Measurements from ENCODE around the gene RNF144A. TPM values are rescaled to one million over a fixed set of nuclear protein-coding genes. Genes with fewer than 3 reads are reported as not detected.

The RNF144A gene
- total and polyA plus RNA-seq, 2 experiments from 2014 or later, result 2.8 to 14.7 TPM

GRCh38 chr2:7012141-7012764 is 95.0 kb downstream of the RNF144A start:
- Histone ChIP-seq H2AFZ (no peak overlapping the region), H3K9me2 (ENCODE audit: insufficient read depth) (no peaks in the 10 kb centered on the region), H3K4me2 (no peak overlapping the region), H3K4me3 (no peak overlapping the region), H3K27ac (ENCODE audit: low read depth) (no peak overlapping the region), H3K27me3 (ENCODE audit: insufficient read depth) (no peaks in the 10 kb centered on the region), H3F3A (replicated peaks; ENCODE audit: low read depth) (no peaks in the 10 kb centered on the region), H4K20me1 (replicated peaks; ENCODE audit: insufficient read depth) (no peaks in the 10 kb centered on the region), H3K36me3 (ENCODE audit: insufficient read depth) (no peaks in the 10 kb centered on the region), H3K79me2 (replicated peaks; ENCODE audit: insufficient read depth) (no peaks in the 10 kb centered on the region), H3K4me1 (ENCODE audit: insufficient read depth) (0 out of 2 replicates have a peak, but pooled peaks cover 6% of the 10 kb centered on the region)
- no peak overlapping the region for H3K4me3 Mint-ChIP-seq
- H3K4me1 Mint-ChIP-seq, result peaks cover 7% of the 10 kb centered on the region
- no peak for TF ChIP-seq JUNB (IDR thresholded peaks at IDR 0.05; ENCODE audit: unreplicated experiment)
- no peak for TF ChIP-seq EZH2phosphoT487 (IDR thresholded peaks at IDR 0.05; ENCODE audit: unreplicated experiment)
- no peak for TF ChIP-seq STAT1 (IDR thresholded peaks at IDR 0.05; ENCODE audit: unreplicated experiment)
- no peak for TF ChIP-seq POLR2AphosphoS5 (IDR thresholded peaks at IDR 0.05; ENCODE audit: low read depth)
- no peak for TF ChIP-seq ETS1 (IDR thresholded peaks at IDR 0.05)
- TF ChIP-seq REST (IDR thresholded peaks at IDR 0.05; ENCODE audit: unreplicated experiment), result no peak
- TF ChIP-seq ZNF114 (CRISPR knock-in tag; IDR thresholded peaks at IDR 0.05), result no peak
- no peak for TF ChIP-seq CREB1 (CRISPR knock-in tag; IDR thresholded peaks at IDR 0.05; ENCODE audit: low read depth)
- TF ChIP-seq EZH2 (IDR thresholded peaks at IDR 0.05; ENCODE audit: low read depth, unreplicated experiment), result no peak
- no peak for TF ChIP-seq CTCF (conservative IDR thresholded peaks at IDR 0.05; ENCODE audit: low read depth in 2 of 2)
- TF ChIP-seq ZNF462 (CRISPR knock-in tag; IDR thresholded peaks at IDR 0.05), result no peak
- no peak for TF ChIP-seq NANOG (IDR thresholded peaks at IDR 0.05; ENCODE audit: borderline replicate concordance)
- no peak for TF ChIP-seq ZNF331 (CRISPR knock-in tag; IDR thresholded peaks at IDR 0.05; ENCODE audit: low read depth)
- DNase-seq (ENCODE audit: low spot score) (no peak), ATAC-seq (no peak)
- H3K9me3 Mint-ChIP-seq, result no peaks in the 10 kb centered on the region
- H3K27me3 Mint-ChIP-seq (ENCODE audit: insufficient read depth, low read depth, poor library complexity), result peaks cover 4% of the 10 kb centered on the region
- H3K27ac Mint-ChIP-seq, result no peak overlapping the region
- no peaks in the 10 kb centered on the region for H3K36me3 Mint-ChIP-seq (ENCODE audit: low read depth)
